SKM-1 (cell line): ENCODE data around the gene MSANTD3.
A peak's percentile ranks its signal among the peaks of the same experiment; 100 is the strongest.
"Not testable (repeated sequence)": the region's sequence is repeated elsewhere in the genome, so short reads cannot be mapped to it uniquely, and the experiment has no call there.

Experiments
- DNase-seq: peaks from one replicate; lab custom pipeline; 2025; ENCODE audit not compliant: unreplicated experiment; lab: John Stamatoyannopoulos, UW

MSANTD3 gene, protein sequence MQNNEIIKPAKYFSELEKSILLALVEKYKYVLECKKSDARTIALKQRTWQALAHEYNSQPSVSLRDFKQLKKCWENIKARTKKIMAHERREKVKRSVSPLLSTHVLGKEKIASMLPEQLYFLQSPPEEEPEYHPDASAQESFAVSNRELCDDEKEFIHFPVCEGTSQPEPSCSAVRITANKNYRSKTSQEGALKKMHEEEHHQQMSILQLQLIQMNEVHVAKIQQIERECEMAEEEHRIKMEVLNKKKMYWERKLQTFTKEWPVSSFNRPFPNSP

GRCh38 chr9:100426530-100427365 is at the start of gene MSANTD3:
MSANTD3 (plus strand) TSS chr9:100427143; CDS start chr9:100441939, 14,796 bp downstream.
- DNase-seq: no peak

DNA sequence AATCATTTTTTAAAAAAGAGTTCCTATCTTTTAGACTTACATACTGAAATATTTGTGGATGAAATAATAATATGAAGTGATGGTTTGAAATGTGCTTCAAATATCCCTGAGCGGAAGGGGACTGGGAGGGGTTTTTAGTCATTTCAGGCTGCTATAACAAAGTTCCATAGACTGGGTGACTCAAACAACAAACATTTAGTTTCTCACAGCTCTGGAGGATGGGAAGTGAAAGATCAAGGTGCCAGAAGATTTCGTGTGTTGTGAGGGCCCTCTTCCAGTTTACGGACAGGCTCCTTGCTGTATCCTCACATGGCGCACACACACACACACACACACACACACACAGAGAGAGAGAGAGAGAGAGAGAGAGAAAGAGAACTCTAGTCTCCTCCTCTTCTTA is 47.1 kb upstream of the MSANTD3 start:
- DNase-seq: no peak

- not testable (repeated sequence) for DNase-seq
Observed at GRCh38 chr9:100392989-100393388, 34.0 kb upstream of the MSANTD3 start.

- DNase-seq: no peak
Observed at GRCh38 chr9:100394032-100394695, 32.8 kb upstream of the MSANTD3 start.

DNA sequence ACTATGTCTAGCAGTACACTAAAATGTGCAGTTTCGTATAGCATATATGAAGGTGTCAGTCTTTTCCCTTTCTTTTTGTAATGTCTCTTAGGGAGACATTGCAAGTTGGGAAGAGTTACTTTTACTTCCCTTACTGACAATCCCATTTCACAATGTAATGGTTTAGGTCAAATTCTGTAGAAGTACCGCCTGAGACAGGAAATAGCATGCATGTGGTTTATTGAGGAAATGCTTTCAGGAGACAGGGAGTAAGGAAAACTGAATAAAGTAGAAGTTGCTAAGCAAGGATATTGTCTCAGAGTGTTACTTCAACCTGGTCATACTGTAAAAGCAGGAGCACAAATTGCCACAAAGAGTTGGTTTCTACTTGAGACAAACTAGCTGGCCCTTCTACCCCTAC is 32.1 kb upstream of the MSANTD3 start:
- DNase-seq: peak; percentile 19

DNA sequence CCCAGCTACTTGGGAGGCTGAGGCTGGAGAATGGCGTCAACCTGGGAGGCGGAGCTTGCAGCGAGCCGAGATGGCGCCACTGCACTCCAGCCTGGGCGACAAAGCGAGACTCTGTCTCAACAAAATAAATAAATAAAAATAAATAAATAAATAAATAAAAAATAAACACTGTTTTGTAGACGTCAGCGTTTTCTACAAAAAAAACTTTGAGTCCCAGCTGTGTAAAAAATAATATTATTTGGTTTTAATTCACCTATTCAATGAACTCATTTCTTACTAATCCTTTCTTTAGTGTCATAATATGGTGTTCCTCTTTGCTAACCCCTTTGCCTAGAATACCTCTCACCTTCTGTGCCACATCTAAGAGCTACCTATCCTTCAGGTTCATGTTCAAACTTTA is 30.2 kb upstream of the MSANTD3 start:
- no peak for DNase-seq

GRCh38 chr9:100397529-100398266 is 29.2 kb upstream of the MSANTD3 start:
- no peak for DNase-seq

DNA sequence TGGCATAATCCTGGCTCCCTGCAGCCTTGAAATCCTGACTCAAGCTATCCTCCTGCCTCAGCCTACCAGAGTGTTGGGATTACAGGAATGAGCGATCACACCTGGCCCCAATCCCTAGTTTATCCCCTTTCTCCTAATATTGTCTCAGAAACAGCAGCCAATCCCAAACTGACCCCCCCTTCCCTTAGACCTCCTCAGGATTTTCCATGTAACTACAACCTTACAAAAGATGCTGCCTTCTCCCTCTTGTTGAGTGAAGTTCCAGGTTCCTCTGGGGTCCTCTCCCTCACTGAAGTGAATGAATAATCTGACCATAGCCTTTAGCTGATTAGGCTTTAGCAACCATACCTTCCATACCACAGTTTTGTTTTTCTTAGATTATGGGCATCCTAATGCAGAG is 25.9 kb upstream of the MSANTD3 start:
- no peak for DNase-seq

DNA sequence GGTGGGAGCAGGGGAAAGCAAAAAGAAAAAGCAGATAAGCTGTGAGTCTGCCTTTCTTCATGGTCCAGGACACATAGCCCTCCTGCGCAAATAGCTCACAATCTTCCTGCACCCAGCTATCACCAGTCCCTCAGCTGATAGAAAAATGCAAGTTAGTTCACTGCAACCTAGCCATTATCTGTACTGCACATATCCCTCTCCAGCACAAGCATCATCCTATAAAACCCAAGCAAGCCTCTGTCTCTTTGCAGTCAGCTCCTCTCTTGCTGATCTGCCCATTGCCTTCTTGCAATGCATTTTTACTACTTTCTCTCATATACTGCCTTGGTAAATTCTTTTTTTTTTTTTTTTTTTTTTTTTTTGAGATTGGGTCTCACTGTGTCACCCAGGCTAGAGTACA is 20.0 kb upstream of the MSANTD3 start:
- DNase-seq: no peak

DNA sequence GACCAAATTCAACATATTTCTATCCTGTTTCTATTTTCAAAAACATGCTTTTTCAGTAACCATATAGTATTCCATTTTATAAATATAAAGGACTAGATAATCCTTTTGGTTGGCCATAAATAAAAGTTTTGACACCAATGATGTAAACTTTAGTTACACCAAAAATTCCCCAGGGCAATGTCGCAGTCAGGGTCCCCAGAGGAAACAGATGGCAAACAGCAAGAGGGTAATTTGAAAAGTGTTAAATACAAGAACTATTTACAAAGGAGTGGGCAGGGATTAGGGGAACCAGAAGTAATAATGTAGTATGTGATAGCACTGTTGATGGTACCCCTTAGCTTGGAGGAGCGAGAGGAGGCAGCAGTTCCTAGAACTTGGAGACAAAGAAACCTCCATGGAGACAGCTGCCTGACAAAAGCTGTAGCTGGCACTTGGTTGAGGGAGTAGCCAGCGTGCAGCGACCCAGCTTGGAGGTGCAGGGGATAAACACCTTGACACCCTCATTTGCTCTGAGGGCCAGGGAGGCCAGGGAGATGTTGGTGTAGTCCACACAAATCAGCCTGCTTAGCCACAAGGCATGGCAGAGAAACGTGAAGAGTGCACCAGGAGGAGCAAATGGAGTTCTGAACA is 18.3 kb upstream of the MSANTD3 start:
- DNase-seq: no peak

DNA sequence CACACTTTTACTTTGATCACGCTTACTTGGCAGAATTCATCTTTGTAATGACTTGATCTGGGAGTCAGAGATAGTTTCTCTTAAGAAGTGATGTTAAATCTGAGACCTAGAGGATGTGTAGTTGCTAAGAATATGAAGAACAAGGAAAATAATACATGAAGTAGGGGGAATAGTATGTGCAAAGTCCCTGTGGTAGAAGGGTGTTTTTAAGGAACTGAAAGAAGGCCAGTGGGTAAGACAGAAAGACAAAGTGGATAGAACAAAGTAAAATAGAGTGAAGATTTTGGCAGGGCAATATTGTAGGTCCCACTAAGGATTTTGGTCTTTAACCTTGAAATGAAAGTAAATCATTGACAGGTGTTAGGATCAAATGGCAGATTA is 17.8 kb upstream of the MSANTD3 start:
- no peak for DNase-seq

- peak; percentile 73 for DNase-seq
Observed at GRCh38 chr9:100411472-100412283, 15.3 kb upstream of the MSANTD3 start.

DNA sequence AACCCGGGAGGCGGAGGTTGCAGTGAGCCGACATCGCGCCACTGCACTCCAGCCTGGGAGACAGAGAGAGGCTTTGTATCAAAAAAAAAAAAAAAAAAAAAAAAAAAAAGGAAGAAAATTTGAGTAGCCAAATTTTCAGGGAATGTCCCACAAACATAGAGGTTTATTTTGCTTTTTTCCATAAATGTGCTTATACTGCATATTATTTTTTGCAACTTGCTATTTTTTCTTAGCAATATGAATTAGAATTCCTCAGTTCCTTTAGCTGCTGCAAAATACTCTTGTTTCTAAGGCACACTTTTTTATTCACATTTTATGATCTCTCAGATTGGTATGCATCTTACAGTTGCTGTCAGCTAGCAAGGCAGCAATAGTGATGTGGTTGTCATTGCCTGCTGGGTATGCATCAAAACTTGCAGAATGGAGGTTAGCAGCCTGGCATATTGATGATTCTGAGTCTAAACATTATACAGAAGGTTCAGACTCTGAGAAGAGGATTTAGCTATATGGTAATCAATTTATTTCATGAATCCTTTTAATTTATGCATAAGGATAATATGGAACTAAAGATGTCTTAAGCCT is 13.0 kb upstream of the MSANTD3 start:
- no peak for DNase-seq

- no peak for DNase-seq
Observed at GRCh38 chr9:100417815-100418214, 9.1 kb upstream of the MSANTD3 start.

GRCh38 chr9:100419166-100419565 is 7.8 kb upstream of the MSANTD3 start:
- no peak for DNase-seq

DNA sequence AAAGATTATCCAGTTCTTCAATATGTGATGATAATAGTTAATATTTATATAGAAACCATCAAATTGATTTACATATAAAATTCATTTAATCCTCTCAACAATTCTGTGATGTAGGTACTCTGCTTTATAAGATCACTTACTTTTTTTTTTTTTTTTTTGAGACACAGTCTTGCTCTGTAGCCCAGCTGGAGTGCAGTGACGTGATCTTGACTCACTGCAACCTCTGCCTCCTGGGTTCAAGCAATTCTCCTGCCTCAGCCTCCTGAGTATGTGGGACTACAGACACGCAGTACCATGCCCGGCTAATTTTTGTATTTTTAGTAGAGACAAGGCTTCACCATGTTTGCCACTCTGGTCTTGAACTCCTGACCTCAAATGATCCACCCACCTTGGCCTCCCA is 5.8 kb upstream of the MSANTD3 start:
- DNase-seq: not testable (repeated sequence)

DNA sequence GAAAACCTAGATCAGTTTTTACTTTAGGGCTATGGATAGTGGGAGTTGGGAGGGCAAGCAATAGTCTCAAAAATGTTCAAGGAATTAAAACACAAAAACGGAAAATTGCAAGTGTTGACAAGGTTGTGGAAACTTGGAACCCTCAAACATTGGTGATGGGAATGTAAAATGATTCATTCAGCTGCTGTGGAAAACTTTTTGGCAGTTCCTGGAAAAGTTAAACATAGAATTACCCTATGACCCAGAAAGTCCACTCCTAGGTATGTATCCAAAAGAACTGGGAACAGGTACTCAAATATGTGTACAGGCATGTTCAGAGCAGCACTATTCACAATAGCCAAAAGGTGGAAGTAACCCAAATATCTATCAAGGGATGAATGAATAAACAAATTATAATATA is 1.2 kb upstream of the MSANTD3 start:
- no peak for DNase-seq

DNA sequence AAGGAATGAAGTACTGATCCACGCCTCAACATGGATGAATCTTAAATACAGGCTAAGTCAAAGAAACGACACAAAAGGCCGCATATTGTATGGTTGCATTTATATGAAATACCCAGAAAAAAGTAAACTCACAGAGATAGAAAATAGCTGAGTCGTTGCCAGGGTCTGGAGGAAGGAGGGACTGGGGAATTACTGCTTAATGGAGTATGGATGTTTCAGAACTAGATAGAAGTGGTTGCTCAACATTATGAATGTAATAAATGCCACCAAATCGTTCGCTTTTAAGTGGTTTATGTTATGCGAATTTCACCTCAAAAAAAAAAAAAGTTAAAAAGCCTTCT is 784 bp upstream of the MSANTD3 start:
- DNase-seq: no peak

GRCh38 chr9:100427366-100428263 is 672 bp downstream of the MSANTD3 start:
- no peak for DNase-seq
